GM23248 (cell line): ENCODE measurements around the gene SLC25A48.

Experiments
- EZH2 ChIP-seq: fragments of 200-600 bp; sonication (generic); IDR thresholded peaks from 2 replicates; pipeline ENCODE4 v1.6.1; 2018; ENCODE audit warnings: antibody characterized with exemption, mild to moderate bottlenecking; ENCODE audit not compliant: insufficient read depth, poor library complexity, severe bottlenecking
- EZH2phosphoT487 ChIP-seq: fragments of 200-600 bp; sonication (generic); IDR thresholded peaks from 2 replicates; pipeline ENCODE4 v1.6.1; 2018; ENCODE audit warnings: antibody characterized with exemption, moderate library complexity, mild to moderate bottlenecking, low read depth; ENCODE audit not compliant: insufficient read depth

DNA sequence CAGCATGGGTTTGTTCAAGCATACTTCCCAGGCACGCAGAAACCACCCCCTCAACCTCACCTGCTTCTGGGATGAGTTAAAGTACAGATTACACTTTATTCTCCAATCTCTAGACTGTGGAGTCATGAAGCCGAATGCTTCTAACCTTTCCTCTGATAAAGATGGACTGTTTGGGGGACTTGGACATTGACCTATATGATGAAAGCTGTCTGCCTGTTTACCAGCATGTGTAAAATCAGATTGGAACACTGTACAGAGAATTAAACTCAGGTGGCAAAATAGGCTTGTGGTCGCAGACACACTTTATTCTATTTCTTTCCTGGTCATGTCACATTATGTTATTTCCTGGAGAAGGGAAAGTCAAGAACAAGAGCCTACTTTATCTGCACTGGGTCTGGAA lies 35.5 kb downstream of the SLC25A48 start:
- TF ChIP-seq EZH2: no peak
- no peak for TF ChIP-seq EZH2phosphoT487
